Gastroesophageal sphincter (tissue), 3 donors: ENCODE results near the gene ZNF318.

Source experiments
- POLR2A ChIP-seq, 2 donors: fragments of 450-650 bp; IDR thresholded peaks; one replicate each; pipeline ENCODE4 v1.6.1; 2017; ENCODE audit warnings: antibody characterized with exemption in 2 of 2, mild to moderate bottlenecking in 2 of 2, moderate library complexity in 1 of 2
- POLR2AphosphoS5 ChIP-seq: sonication (generic); formaldehyde crosslinking; IDR thresholded peaks from one replicate; pipeline ENCODE4 v1.6.1; 2017; ENCODE audit warnings: antibody characterized with exemption
- TF ChIP-seq, protein P1 (sequence below), 4 experiments: fragments of 200-600 bp in 2 of 4; fragments of 450-650 bp in 2 of 4; sonication (generic) in 1 of 4; IDR thresholded peaks; one replicate each; pipeline ENCODE4 v1.5.1; 2017 to 2019; ENCODE audit warnings: antibody characterized with exemption in 4 of 4, mild to moderate bottlenecking in 2 of 4, moderate library complexity in 2 of 4

GRCh38 chr6:43399932-43400487, 30.6 kb upstream of the ZNF318 start:
- TF ChIP-seq POLR2AphosphoS5 (no peak), POLR2A (IDR thresholded peaks at IDR 0.05) (no peak)
- TF ChIP-seq, protein P1, sequence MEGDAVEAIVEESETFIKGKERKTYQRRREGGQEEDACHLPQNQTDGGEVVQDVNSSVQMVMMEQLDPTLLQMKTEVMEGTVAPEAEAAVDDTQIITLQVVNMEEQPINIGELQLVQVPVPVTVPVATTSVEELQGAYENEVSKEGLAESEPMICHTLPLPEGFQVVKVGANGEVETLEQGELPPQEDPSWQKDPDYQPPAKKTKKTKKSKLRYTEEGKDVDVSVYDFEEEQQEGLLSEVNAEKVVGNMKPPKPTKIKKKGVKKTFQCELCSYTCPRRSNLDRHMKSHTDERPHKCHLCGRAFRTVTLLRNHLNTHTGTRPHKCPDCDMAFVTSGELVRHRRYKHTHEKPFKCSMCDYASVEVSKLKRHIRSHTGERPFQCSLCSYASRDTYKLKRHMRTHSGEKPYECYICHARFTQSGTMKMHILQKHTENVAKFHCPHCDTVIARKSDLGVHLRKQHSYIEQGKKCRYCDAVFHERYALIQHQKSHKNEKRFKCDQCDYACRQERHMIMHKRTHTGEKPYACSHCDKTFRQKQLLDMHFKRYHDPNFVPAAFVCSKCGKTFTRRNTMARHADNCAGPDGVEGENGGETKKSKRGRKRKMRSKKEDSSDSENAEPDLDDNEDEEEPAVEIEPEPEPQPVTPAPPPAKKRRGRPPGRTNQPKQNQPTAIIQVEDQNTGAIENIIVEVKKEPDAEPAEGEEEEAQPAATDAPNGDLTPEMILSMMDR (IDR thresholded peaks at IDR 0.05): no peak
